ENCODE results near the gene FLNB.

The FLNB gene

DNA sequence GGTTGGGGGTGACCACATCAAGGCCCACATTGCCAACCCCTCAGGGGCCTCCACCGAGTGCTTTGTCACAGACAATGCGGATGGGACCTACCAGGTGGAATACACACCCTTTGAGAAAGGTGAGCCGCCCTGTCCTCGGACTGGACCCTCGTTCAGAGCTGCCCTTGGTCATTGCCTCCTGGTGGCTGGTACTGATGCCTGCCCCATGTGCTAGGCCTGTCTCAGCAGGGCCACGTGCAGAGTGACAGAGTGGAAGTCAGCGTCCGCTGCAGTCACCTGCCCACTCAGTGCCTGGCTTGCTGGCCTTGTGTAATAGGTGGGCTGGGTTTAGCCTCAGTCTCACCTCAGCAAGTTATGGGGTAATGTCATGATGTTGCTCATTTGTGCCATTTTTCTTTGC is 116.2 kb downstream of the FLNB start:
- no peak for DNase-seq
- TF ChIP-seq, protein P1, sequence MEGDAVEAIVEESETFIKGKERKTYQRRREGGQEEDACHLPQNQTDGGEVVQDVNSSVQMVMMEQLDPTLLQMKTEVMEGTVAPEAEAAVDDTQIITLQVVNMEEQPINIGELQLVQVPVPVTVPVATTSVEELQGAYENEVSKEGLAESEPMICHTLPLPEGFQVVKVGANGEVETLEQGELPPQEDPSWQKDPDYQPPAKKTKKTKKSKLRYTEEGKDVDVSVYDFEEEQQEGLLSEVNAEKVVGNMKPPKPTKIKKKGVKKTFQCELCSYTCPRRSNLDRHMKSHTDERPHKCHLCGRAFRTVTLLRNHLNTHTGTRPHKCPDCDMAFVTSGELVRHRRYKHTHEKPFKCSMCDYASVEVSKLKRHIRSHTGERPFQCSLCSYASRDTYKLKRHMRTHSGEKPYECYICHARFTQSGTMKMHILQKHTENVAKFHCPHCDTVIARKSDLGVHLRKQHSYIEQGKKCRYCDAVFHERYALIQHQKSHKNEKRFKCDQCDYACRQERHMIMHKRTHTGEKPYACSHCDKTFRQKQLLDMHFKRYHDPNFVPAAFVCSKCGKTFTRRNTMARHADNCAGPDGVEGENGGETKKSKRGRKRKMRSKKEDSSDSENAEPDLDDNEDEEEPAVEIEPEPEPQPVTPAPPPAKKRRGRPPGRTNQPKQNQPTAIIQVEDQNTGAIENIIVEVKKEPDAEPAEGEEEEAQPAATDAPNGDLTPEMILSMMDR (IDR thresholded peaks at IDR 0.05; ENCODE audit: low read depth, low read length): no peak
- Histone ChIP-seq H3K4me1 (no peaks in the 10 kb centered on the region), H3K36me3 (no peaks in the 10 kb centered on the region; the same call in 1 of the 2 replicates), H3K27me3 (no peaks in the 10 kb centered on the region), H3K4me3 (ENCODE audit: low read depth, low read length) (no peak overlapping the region), H3K9me3 (no peaks in the 10 kb centered on the region)

GRCh38 chr3:58129041-58129770 is 121.0 kb downstream of the FLNB start:
- H3K4me1 ChIP-seq: no peaks in the 10 kb centered on the region

DNA sequence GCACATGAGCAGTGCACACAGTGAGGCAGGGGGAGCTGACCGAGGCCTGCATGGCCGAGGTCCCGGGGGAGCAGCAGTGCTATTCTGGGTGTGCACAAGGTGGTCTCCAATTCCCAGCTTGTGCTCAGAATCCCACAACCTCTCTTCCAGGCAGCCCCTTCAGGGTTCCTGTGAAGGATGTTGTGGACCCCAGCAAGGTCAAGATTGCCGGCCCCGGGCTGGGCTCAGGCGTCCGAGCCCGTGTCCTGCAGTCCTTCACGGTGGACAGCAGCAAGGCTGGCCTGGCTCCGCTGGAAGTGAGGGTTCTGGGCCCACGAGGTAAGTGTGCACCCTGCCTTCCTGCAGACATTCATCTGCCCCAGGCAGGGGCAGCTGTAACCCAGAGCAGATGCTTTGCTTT is 122.4 kb downstream of the FLNB start:
- no peak for DNase-seq
- Histone ChIP-seq H3K27me3 (no peaks in the 10 kb centered on the region), H3K4me1 (no peaks in the 10 kb centered on the region), H3K4me3 (ENCODE audit: low read depth, low read length) (no peak overlapping the region), H3K9me3 (no peaks in the 10 kb centered on the region), H3K36me3 (no peaks in the 10 kb centered on the region; the same call in 1 of the 2 replicates)
- TF ChIP-seq, protein P1 (IDR thresholded peaks at IDR 0.05; ENCODE audit: low read depth, low read length): no peak

More at GRCh38 chr3:58129041-58129770, 121.0 kb downstream of the FLNB start:
- no peak for DNase-seq
- Histone ChIP-seq H3K4me3 (ENCODE audit: low read depth, low read length) (no peak overlapping the region), H3K9me3 (no peaks in the 10 kb centered on the region), H3K27me3 (no peaks in the 10 kb centered on the region), H3K36me3 (no peaks in the 10 kb centered on the region)
- TF ChIP-seq, protein P1 (IDR thresholded peaks at IDR 0.05; ENCODE audit: low read depth, low read length): no peak

DNA sequence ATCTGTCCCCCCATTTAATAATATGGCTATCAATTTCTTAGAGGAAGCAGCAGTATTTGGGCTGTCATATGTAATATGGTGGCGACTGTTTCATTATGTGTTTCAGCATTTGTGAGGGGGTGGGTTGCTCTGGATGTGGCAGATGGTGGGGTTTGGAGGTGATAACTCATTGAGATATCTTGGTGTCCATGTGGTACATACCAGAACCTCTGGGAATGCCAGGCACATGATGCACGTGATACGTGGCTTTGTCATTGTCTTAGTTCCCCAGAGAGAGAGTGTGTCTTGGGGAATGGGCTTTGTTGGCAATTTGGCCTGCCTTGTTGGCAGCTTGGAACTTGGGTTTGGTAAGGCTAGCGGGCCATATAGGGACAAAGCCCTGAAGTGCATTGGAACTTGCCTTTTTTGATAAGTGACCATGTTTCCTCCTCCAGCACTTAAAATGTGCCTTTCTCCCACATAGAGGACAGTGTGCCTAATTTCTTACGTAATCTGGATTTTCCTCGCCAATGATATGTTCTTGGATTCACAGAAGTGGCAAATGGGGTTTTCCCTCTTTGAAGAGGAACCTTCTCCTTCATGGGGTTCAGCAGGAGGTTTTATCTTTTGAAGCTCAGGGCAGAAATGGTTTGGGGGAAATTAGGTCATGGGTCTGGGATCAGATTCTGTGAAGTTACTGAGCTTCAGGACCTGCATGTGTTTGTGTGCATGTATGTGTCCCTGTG is 123.0 kb downstream of the FLNB start:
- Histone ChIP-seq H3K36me3 (no peaks in the 10 kb centered on the region; the same call in 1 of the 2 replicates), H3K4me1 (no peaks in the 10 kb centered on the region), H3K4me3 (ENCODE audit: low read depth, low read length) (no peak overlapping the region), H3K9me3 (no peaks in the 10 kb centered on the region), H3K27me3 (no peaks in the 10 kb centered on the region)
- no peak for DNase-seq
- TF ChIP-seq, protein P1 (IDR thresholded peaks at IDR 0.05; ENCODE audit: low read depth, low read length): no peak

DNA sequence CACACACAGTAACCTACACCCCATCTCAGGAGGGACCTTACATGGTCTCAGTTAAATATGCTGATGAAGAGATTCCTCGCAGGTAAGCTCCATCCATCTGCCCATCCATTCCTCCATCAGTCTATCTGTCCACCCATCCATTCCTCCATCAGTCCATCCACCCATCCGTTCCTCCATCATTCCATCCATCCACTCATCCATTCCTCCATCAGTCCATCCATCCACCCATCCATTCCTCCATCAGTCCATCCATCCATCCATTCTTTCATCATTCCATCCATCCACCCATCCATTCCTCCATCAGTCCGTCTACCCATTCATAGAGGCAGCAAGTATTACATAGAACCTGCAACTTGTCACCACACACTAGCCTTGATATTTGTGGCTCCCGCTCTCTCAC is 124.6 kb downstream of the FLNB start:
- TF ChIP-seq, protein P1 (IDR thresholded peaks at IDR 0.05; ENCODE audit: low read depth, low read length): no peak
- DNase-seq: no peak
- Histone ChIP-seq H3K4me1 (no peaks in the 10 kb centered on the region), H3K4me3 (ENCODE audit: low read depth, low read length) (no peak overlapping the region), H3K27me3 (no peaks in the 10 kb centered on the region), H3K36me3 (no peaks in the 10 kb centered on the region; the same call in 1 of the 2 replicates), H3K9me3 (no peaks in the 10 kb centered on the region)

- Histone ChIP-seq H3K36me3 (no peaks in the 10 kb centered on the region; the same call in 1 of the 2 replicates), H3K27me3 (no peaks in the 10 kb centered on the region), H3K4me3 (ENCODE audit: low read depth, low read length) (no peak overlapping the region), H3K9me3 (no peaks in the 10 kb centered on the region), H3K4me1 (no peaks in the 10 kb centered on the region)
- no peak for DNase-seq
- TF ChIP-seq, protein P1 (IDR thresholded peaks at IDR 0.05; ENCODE audit: low read depth, low read length): no peak
Measured at GRCh38 chr3:58134468-58134867, 126.2 kb downstream of the FLNB start.
